K562 (cell line): Measurements from ENCODE around the gene BIRC5. TPM values are rescaled to one million over a fixed set of nuclear protein-coding genes. Genes with fewer than 3 reads are reported as not detected.

ENCODE experiments used
- BMI1 ChIP-seq: fragments of 150-350 bp; IDR thresholded peaks from 2 replicates; pipeline ENCODE4 v1.6.1; 2014; ENCODE audit warnings: low read length
- CBFA2T3 ChIP-seq: fragments of 450-650 bp; IDR thresholded peaks from 2 replicates; pipeline ENCODE4 v1.6.1; 2017
- CBX1 ChIP-seq: sonication (generic); IDR thresholded peaks from 2 replicates; pipeline ENCODE4 v1.6.1; 2016; ENCODE audit warnings: antibody characterized with exemption, low read depth, mild to moderate bottlenecking
- CCAR2 ChIP-seq: fragments of 200-400 bp; formaldehyde crosslinking; IDR thresholded peaks from 2 replicates; pipeline ENCODE4 v1.6.1; 2017; ENCODE audit warnings: mild to moderate bottlenecking, low read depth, low read length
- CEBPB ChIP-seq: fragments of 450-650 bp; IDR thresholded peaks from 2 replicates; pipeline ENCODE4 v1.6.1; 2016; ENCODE audit warnings: missing genetic modification characterization, missing compliant biosample characterization
- DNMT1 ChIP-seq: fragments of 450-650 bp; IDR thresholded peaks from 2 replicates; pipeline ENCODE4 v1.6.1; 2016; ENCODE audit warnings: antibody characterized with exemption, mild to moderate bottlenecking
- E2F4 ChIP-seq: sonication (generic); formaldehyde crosslinking; IDR thresholded peaks from 2 replicates; pipeline ENCODE4 v1.8.0; 2022; ENCODE audit warnings: mild to moderate bottlenecking, low read depth, missing genetic modification reagents
- E2F8 ChIP-seq: fragments of 450-650 bp; IDR thresholded peaks from 2 replicates; pipeline ENCODE4 v1.7.1; 2018; ENCODE audit warnings: mild to moderate bottlenecking, low read depth; ENCODE audit not compliant: partially characterized antibody
- ESRRB ChIP-seq: fragments of 250-450 bp; sonication (Bioruptor Pico); IDR thresholded peaks from 2 replicates; pipeline ENCODE4 v1.5.0; 2020; ENCODE audit warnings: mild to moderate bottlenecking, moderate library complexity, borderline replicate concordance
- FOXO4 ChIP-seq: fragments of 450-650 bp; formaldehyde crosslinking; IDR thresholded peaks from 2 replicates; pipeline ENCODE4 v1.4.0; 2020; ENCODE audit warnings: mild to moderate bottlenecking, moderate library complexity
- KDM5B ChIP-seq: fragments of 200-600 bp; sonication (generic); IDR thresholded peaks from 2 replicates; pipeline ENCODE4 v1.6.1; 2012; ENCODE audit warnings: low read depth, mild to moderate bottlenecking, moderate library complexity, low read length, control low read depth, inconsistent platforms; ENCODE audit not compliant: insufficient replicate concordance
- LCOR ChIP-seq: sonication (generic); formaldehyde crosslinking; IDR thresholded peaks from 2 replicates; pipeline ENCODE4 v1.8.0; 2022; ENCODE audit warnings: mild to moderate bottlenecking, missing genetic modification reagents
- POLR2G ChIP-seq: fragments of 200-400 bp; formaldehyde crosslinking; IDR thresholded peaks from 2 replicates; pipeline ENCODE4 v1.6.1; 2017; ENCODE audit warnings: low read depth, mild to moderate bottlenecking, antibody characterized with exemption, low read length, moderate library complexity
- SMAD1 ChIP-seq: fragments of 150-350 bp; IDR thresholded peaks from 2 replicates; pipeline ENCODE4 v1.6.1; 2014; ENCODE audit warnings: low read length, low read depth; ENCODE audit not compliant: partially characterized antibody
- SMAD4 ChIP-seq: fragments of 250-450 bp; sonication (Bioruptor Pico); conservative IDR thresholded peaks from 2 replicates; pipeline ENCODE4 v1.8.0; 2021; ENCODE audit warnings: inconsistent platforms, mild to moderate bottlenecking, moderate library complexity
- SRSF1 ChIP-seq: fragments of 200-400 bp; formaldehyde crosslinking; IDR thresholded peaks from 2 replicates; pipeline ENCODE4 v1.6.1; 2017; ENCODE audit warnings: mild to moderate bottlenecking, low read depth, low read length, moderate library complexity
- TFAP4 ChIP-seq: sonication (generic); formaldehyde crosslinking; IDR thresholded peaks from 2 replicates; pipeline ENCODE4 v1.8.0; 2022; ENCODE audit warnings: missing genetic modification reagents, mild to moderate bottlenecking, moderate library complexity, borderline replicate concordance
- VEZF1 ChIP-seq: fragments of 200-800 bp; sonication (Bioruptor generic); IDR thresholded peaks from 2 replicates; pipeline ENCODE4 v1.6.1; 2017; ENCODE audit warnings: missing genetic modification characterization, missing compliant biosample characterization
- ZNF134 ChIP-seq: fragments of 250-450 bp; sonication (Bioruptor Pico); conservative IDR thresholded peaks from 2 replicates; pipeline ENCODE4 v1.4.0; 2020
- ZNF217 ChIP-seq: sonication (generic); formaldehyde crosslinking; IDR thresholded peaks from 2 replicates; pipeline ENCODE4 v1.8.0; 2022; ENCODE audit warnings: mild to moderate bottlenecking, missing genetic modification reagents
- ZNF41 ChIP-seq: fragments of 250-450 bp; sonication (Bioruptor Pico); conservative IDR thresholded peaks from 2 replicates; pipeline ENCODE4 v1.4.0; 2020; ENCODE audit warnings: mild to moderate bottlenecking
- ZNF79 ChIP-seq: fragments of 250-450 bp; sonication (Bioruptor Pico); IDR thresholded peaks from 2 replicates; pipeline ENCODE4 v1.4.0; 2020; ENCODE audit warnings: low read depth, mild to moderate bottlenecking, moderate library complexity
- polyA plus RNA-seq, 8 experiments: library from polyadenylated mRNA; depleted of rRNA in 4 of 8; stranded (reverse) in 5 of 8; unstranded in 3 of 8; fragments of >200 nt; fragmentation: Nextera tagmentation in 2 of 8; fragmentation: Illumina TruSeq in 1 of 8; extraction: Ambion mirVana in 2 of 8; extraction: Trizol in 1 of 8; gene quantifications; 2 replicates each; pipeline versions ENCODE4 v1.2.1 to v1.2.3, GENCODE V29; 2011 to 2014; ENCODE audit warnings: inconsistent platforms in 1 of 8, missing spikeins in 1 of 8
- total RNA-seq, 7 experiments: library from RNA; depleted of rRNA in 6 of 7; stranded (reverse); fragments of >200 nt in 6 of 7; fragmentation: Illumina TruSeq in 2 of 7; extraction: Trizol in 2 of 7; gene quantifications; 2 replicates each; pipeline versions ENCODE4 v1.2.1 to v1.2.3, GENCODE V29; 2011 to 2021; ENCODE audit warnings: low replicate concordance in 1 of 7

Gene BIRC5
- total and polyA plus RNA-seq, 9 of the 15 experiments (the other 6 are each of a cell fraction or from before 2014, with no cell fraction given), result 64.4 to 140 (median 101) TPM

GRCh38 chr17:78257810-78258322 is 43.8 kb downstream of the BIRC5 start (continued):
- TF ChIP-seq VEZF1 (CRISPR knock-in tag), result no peak
- TF ChIP-seq CBFA2T3, result peak; percentile 30; the same call in 1 of the 2 replicates
- no peak for TF ChIP-seq CBX1
- no peak for TF ChIP-seq ZNF79
- TF ChIP-seq ZNF134 (CRISPR knock-in tag), result no peak
- TF ChIP-seq SMAD1, result no peak
- no peak for TF ChIP-seq DNMT1
- no peak for TF ChIP-seq LCOR (CRISPR knock-in tag)
- TF ChIP-seq KDM5B, result peak; percentile 17
- TF ChIP-seq E2F4 (CRISPR knock-in tag), result no peak
- no peak for TF ChIP-seq SRSF1
- peak; percentile 69 for TF ChIP-seq CEBPB (tag)
- TF ChIP-seq SMAD4 (CRISPR knock-in tag), result peak; percentile 69; the same call in 1 of the 2 replicates
- no peak for TF ChIP-seq ZNF217 (CRISPR knock-in tag)
- TF ChIP-seq BMI1, result no peak
- no peak for TF ChIP-seq ESRRB
- TF ChIP-seq FOXO4 (CRISPR knock-in tag), result no peak
- no peak for TF ChIP-seq CCAR2
- TF ChIP-seq E2F8, result no peak
- TF ChIP-seq POLR2G, result 0 out of 2 replicates have a peak, but pooled peaks have one; percentile 13
- TF ChIP-seq TFAP4, result no peak
- TF ChIP-seq ZNF41 (CRISPR knock-in tag), result no peak
